Cortex of kidney (tissue), 1 donor: ENCODE data around the gene GDNF.
"Not testable (repeated sequence)": the region's sequence is repeated elsewhere in the genome, so short reads cannot be mapped to it uniquely, and the experiment has no call there.

Source experiments
- DNase-seq: peaks from one replicate; lab custom pipeline; 2025; lab: John Stamatoyannopoulos, UW

Gene GDNF

DNA sequence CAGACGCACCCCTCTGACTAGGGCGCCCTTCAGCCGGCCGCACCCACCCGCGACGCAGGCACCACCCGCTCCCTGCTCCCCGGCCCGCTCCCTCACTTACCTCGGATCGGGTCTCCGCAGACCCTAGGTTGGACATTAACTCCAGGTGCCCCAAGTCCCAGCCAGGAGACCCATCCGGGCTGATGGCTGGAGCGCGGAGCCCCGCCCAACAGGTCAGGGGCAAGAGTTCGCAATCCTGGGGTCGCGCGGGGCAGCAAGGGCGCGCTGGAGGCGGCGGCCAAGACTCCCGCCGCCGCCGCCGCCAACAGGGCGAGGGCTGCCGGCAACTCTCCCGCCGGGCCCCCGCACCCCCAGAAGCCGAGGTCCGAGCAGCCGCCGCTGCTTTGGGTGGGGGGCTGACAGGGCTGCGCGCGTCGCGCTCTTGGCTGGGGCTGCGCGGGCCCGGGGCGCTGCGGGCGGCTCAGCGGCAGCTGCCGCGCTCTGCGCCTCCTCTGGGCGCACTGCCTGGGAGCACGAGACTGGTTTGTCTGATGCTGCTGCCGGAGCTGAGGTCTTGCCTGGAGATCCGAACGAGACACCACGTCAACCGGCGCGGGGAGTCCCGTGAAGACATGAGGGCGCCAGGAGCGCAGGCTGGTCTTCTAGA lies at the start of gene GDNF:
Gene GDNF, minus strand, starts transcription at position 635 of the 646 bp plus-strand sequence. CDS start 5,245 bp downstream, outside the sequence.
- DNase-seq, result no peak

DNA sequence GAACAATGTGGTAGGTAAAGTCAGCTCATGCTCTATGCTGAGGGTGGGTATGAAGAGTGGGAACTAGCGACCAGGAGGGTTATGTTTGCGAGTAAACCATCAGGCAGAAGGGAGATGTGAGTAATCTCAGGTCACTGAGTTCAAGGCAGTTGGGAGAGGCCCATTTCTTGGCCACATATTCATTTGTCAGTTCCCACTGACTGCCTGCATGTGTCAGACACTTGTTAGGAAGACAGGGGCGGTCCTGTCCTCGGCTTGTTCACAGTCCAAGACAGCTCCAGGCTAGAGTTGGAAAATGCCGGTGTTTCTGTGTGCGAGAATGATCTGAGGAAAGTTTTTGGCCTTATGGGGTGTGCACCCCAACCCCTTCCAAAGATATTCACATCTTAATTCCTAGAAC lies 48.6 kb upstream of the GDNF start:
- no peak for DNase-seq

- DNase-seq, result no peak
Measured at GRCh38 chr5:37886242-37886905, 46.5 kb upstream of the GDNF start.

DNA sequence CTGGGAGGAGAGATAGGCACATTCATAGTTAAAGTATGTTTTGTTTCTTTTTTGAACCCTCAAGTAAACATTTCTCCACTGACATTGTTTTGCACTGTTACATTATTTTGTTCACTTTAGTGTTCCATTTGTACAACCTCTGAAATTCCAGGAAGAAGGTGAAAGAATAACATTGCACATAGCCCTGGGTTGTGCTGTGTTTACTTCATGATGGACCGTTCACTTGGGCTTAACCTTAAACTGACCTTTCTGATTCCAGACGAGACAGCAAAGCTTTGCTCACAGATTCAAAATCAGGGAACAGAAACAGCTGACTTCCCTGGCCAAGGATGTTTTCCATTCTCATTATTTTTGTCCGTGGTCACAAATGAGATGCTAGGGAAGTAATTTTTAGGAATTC lies 42.8 kb upstream of the GDNF start:
- DNase-seq, result no peak

GRCh38 chr5:37881359-37881758 lies 41.5 kb upstream of the GDNF start:
- no peak for DNase-seq

- DNase-seq, result no peak
Measured at GRCh38 chr5:37876943-37877342, 37.1 kb upstream of the GDNF start.

- DNase-seq, result no peak
Measured at GRCh38 chr5:37876245-37876644, 36.4 kb upstream of the GDNF start.

DNA sequence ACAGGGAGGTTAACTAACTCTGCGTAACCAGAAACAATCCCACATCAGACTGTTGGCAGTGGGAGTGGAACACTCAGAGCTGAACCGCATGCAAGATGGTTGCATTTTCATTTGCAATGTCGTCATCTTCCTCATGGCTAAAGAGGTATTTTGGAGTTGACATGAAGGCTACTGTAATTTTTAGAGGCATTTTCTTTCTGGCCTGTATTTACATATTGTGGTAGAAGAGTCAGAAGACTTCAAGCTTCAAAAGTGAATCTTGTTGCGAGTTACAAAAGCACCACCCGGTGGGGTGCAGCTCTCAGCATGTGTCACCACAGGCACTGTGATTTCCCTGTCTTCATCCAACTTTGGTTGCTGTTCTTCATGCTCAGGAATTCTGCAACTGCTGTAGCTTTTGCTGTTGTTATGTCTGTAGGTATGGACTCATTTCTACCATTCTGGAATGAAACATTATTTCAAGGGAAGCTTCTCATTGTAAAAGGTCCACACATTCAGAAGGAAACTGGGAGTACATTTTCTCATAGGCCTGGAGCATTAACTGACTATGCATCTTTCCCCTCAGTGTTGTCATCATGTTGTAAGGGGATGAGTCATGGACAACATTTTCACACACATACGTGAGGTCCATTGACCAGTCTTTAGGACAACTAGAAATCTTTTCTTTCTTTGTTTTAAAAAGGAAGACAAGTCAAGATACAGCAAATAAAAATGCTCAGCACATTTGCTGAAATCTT lies 35.4 kb upstream of the GDNF start:
- DNase-seq, result no peak

DNA sequence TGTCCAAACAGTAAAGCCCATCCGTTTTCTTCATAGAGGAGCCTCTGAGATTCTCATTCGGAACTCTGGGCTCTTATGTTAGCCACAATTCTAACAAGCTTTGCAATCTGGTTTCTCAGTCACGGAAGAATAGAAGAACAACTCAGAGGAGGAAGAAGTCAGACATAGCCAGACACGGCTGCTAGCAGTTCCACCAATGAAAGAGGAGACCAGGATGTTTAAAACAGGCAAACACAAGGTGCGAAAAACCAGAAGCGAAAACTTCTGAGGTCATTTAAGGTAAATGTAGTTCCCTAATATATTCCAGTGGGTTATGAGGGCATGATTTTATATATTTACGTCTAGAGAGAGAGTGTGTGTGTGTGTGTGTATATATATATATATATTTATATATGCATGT lies 34.1 kb upstream of the GDNF start:
- DNase-seq, result no peak

DNA sequence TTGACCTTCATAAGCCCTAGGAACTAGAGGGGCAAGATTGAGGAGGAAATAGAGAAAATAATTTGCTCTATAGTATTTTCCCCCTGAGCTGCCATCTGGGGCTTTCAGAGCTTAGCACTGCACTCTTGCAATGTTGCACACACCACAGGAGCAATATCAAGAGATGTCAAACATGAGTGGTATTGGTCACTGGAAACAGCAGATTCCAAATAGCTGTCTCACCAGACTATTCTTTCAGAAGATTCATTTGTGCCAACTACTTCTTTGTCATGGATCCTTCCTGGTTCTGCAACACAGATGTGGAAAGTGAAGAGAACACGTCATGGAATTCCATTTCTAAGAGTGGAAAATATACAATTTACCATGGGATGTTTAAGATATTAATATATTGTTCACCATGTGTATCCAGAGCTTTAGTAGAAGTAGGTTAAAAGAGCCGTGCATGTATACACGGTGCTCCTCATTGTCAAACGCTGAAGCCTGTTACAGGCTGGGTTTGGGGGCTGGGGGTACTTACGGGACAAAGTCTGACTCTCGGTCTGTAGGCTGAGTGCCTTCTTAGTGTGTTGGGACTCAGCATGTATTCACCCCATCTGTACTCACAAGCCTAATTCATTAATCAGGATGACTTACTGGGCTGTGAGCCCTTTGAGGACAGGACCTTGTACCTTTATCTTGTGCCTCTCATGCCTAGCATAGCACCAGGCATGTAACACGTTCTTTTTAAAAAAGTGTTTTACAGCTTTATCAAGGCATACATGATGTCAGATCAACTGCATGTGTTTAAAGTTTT lies 31.4 kb upstream of the GDNF start:
- no peak for DNase-seq

DNA sequence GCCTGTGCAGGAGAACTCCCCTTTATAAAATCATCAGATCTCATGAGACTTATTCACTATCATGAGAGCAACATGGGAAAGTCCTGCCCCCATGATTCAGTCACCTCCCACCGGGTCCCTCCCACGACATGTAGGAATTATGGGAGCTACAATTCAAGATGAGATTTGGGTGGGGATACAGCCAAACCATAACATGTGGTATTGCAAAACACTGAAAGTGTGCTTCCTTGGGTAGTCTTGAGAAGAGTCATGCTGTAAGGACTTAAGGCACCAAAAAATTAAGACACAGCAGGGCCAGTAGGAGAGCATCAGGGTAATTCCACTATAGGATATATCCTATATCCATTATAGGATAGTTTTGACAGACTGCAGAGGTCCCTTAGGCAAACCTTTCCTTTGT lies 29.4 kb upstream of the GDNF start:
- DNase-seq, result no peak

GRCh38 chr5:37867654-37868053 lies 27.8 kb upstream of the GDNF start:
- no peak for DNase-seq

GRCh38 chr5:37862907-37863306 lies 23.1 kb upstream of the GDNF start:
- DNase-seq, result not testable (repeated sequence)

- DNase-seq, result no peak
Measured at GRCh38 chr5:37860206-37860605, 20.4 kb upstream of the GDNF start.

DNA sequence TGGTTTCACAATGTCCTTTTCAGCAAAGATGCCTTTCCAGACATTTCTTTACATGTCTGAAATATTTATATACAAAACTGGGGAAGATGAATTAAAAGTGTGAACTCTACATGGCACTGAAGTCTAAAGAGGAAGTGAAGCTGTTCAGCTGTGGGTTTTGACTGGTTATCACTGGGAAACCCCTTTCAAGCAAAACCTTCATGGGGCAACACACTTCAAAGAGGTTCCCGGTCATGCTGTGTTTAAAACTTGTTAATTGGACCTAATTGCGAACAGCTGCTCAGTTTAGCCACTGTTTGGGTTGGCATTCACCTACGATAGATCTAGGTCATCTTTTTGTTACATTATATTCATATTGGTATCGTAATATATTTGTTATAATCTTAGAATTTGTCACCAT lies 20.0 kb upstream of the GDNF start:
- no peak for DNase-seq

- DNase-seq, result no peak
Measured at GRCh38 chr5:37858250-37858649, 18.4 kb upstream of the GDNF start.

DNA sequence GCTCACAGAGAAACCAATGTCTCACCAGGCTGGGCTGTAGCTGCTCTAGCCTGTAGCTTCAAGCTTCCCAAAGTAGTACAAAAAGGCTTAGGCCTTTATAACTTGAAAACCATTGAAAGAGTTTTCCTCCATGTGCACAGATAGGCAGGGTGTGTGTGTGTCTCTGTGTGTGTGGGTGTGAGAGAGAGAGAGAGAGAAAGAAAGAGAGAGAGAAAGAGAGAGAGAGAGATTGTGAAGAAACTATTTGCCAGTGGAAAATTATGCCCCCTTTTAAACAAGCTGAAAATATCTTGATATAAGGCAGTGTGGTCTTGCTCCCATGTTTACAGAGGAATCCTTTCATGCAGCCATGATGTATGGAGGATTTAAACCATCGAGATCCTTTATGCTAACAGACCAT lies 17.9 kb upstream of the GDNF start:
- DNase-seq, result no peak

DNA sequence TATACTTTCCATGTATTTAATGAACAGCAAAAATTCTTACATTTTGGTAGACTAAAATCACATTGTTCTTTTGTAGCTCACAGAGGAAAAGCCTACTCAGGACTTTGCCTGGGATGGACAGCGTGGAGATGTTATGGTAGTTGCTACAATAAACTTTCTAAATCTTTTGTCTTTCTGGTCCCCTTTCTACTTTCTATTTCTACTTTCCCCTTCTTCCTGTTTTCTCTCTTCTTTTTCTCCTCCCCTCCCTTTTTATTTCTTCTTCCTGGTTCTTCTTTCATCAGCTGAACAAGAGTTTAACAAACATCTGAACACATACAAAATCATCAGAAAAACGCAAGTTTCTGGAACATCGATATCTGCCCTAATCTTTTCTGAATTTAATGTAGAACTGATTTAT lies 15.6 kb upstream of the GDNF start:
- no peak for DNase-seq

GRCh38 chr5:37851305-37851704 lies 11.5 kb upstream of the GDNF start:
- no peak for DNase-seq

DNA sequence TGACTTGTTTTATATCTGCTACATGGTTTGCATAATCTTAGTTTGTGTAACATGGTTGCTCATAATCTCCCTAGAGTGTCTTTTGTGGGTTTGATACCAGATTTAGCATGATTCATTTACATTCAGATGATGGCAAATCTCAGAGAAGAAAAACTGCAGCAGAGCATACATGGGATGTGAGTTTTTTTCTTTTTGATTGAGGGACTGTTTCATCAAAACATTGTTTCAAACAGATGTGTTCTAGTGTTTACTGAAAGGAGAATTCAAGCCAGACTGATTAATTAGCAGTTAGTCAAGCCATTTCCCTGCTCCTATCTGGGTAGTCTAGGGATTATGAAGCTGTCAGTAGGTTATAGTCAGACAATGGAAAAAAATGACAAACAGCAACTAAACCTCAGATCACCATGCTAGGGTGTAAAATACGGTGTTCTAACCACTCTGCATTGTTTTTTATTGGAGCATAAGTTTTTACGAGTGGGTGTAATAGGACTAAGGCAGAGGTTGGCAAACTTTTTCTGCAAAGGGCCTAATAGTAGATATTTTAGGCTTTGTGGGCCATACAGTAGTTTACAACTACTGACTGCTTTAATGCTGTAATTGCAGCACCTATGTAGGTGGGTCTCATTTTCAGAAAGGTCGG lies 10.5 kb upstream of the GDNF start:
- no peak for DNase-seq

- no peak for DNase-seq
Measured at GRCh38 chr5:37849641-37850040, 9.8 kb upstream of the GDNF start.

DNA sequence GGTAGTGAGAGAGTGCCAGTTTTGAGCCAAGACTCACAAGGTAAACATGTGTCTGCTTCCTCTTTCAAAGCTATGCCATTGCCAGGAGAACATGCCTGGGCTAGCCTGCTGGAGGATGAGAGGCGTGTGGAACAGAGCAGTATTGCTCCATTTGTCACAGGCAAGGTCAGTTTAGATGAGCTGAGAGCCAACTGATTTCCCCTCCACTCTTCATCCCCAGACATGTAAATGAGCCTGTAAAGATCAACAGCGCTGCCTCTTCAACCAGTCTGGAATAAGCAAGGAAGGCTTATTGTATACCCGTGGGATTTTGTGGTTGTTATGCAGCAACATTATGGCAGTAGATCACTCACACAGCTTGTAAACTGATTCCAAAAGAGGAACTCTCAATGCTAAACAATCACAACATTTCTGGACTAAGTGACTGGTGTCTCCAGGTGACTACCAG lies 8.2 kb upstream of the GDNF start:
- DNase-seq, result no peak
